ENCODE data around the gene CHGA. TPM values are rescaled to one million over a fixed set of nuclear protein-coding genes. Genes with fewer than 3 reads are reported as not detected.

Gene CHGA
- total RNA-seq, 6 experiments from 2014 or later: not detected

DNA sequence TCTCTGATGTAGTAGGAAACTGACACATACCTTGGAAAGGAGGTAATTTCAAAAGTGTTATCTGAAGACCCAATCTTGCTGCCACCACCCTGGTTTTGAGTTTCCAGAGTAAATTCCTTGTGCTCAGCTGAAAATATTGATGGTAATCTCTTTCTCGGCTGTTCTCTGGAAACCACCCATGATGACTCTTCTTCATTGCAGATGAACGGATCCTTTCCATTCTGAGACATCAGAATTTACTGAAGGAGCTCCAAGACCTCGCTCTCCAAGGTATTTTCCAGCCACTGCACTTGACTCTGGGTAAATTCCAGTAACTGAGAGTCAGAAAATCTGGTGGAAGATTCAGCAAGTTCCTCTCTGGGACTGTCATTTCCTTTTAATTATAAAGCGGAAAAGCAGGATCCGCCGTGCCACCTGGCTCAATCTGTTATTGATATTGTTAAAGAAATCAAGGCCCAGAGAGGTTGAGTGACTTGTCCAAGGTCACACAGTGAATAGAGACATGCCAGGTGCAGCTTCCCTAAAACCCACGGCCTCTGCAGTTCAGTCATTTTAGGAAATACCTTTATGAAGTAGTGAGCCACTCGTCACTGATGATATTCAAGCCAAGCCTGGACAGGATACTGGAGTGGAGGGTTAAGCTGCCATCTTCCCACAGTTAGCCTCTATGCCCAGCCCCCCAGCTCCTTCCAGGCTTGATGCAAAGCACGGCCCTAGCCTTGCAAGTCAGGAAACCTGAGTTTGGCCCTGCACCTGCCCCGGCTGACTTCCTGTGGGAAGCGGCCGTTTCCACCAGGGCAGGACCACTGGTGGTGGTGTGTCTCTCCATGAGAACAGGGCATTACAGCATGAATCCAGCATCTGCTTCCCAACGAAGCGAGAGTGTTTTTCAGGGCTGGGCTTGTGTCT lies 4.7 kb downstream of the CHGA start:
- no peaks in the 10 kb centered on the region for H3K36me3 Mint-ChIP-seq (ENCODE audit: low read depth)
- no peak for DNase-seq
- H3K9me3 Mint-ChIP-seq: no peaks in the 10 kb centered on the region
- H3K4me1 Mint-ChIP-seq (ENCODE audit: low read depth): peaks cover 8% of the 10 kb centered on the region
- H3K4me3 Mint-ChIP-seq: no peak overlapping the region
- H3K27ac Mint-ChIP-seq: no peak overlapping the region
- TF ChIP-seq, protein P1, sequence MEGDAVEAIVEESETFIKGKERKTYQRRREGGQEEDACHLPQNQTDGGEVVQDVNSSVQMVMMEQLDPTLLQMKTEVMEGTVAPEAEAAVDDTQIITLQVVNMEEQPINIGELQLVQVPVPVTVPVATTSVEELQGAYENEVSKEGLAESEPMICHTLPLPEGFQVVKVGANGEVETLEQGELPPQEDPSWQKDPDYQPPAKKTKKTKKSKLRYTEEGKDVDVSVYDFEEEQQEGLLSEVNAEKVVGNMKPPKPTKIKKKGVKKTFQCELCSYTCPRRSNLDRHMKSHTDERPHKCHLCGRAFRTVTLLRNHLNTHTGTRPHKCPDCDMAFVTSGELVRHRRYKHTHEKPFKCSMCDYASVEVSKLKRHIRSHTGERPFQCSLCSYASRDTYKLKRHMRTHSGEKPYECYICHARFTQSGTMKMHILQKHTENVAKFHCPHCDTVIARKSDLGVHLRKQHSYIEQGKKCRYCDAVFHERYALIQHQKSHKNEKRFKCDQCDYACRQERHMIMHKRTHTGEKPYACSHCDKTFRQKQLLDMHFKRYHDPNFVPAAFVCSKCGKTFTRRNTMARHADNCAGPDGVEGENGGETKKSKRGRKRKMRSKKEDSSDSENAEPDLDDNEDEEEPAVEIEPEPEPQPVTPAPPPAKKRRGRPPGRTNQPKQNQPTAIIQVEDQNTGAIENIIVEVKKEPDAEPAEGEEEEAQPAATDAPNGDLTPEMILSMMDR (IDR thresholded peaks at IDR 0.05): no peak
- H3K27me3 Mint-ChIP-seq (ENCODE audit: insufficient read depth): peaks cover 17% of the 10 kb centered on the region

DNA sequence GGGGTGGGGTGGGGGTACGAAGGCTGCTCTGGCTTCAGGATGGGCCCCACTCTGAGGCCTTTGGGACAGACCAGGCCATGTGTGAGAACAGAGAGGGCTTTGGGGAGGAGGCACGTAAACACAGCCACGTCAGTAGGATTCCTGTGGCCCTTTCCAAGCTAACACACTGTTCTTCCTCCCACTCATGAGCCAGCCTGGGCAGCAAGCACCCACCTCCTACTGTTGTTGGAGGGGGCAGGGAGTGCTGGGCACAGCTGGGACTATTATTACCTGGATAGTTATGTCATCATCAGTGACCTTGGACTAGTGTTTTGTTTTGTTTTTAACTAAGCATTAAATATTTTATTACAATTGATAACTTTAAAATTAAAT lies 5.3 kb downstream of the CHGA start:
- Mint-ChIP-seq H3K4me1 (ENCODE audit: low read depth) (peaks cover 8% of the 10 kb centered on the region), H3K9me3 (no peaks in the 10 kb centered on the region), H3K36me3 (ENCODE audit: low read depth) (no peaks in the 10 kb centered on the region), H3K27me3 (ENCODE audit: insufficient read depth) (peaks cover 17% of the 10 kb centered on the region), H3K4me3 (no peak overlapping the region), H3K27ac (no peak overlapping the region)
- TF ChIP-seq, protein P1 (IDR thresholded peaks at IDR 0.05): no peak
- DNase-seq: no peak

DNA sequence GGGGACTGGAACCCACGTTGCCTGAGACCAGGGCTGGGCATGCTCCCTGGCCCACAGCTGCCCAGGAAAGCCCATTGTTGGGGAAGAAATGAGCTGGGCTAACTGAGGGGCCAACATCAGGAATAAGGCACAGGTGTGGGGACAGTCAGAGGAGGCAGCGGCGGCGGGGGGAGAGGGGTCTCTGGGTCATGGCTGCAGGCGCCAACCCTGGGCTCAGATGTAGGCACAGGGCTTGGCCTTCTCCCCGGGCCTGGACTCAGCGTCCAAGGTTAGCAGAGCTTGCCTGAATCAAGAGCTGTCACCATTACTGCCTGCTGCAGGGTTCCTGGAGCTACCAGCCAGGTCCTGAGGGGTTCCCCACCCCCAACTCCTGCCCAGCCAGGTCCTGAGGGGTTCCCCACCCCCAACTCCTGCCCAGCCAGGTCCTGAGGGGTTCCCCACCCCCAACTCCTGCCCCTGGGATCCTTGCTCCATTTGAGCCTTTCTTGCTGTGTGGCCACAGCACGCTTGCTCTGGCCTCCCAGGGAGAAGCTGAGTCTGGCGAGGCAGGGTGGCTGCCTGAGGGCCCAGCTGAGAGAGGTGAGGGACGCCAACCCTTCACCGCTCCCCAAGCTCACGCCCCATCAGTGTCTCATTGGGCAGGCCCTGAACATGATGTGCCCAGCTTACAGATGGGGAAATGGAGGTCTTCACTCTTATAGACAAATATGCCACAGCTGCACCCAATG lies 6.2 kb downstream of the CHGA start:
- no peak for DNase-seq
- Mint-ChIP-seq H3K27me3 (ENCODE audit: insufficient read depth) (peaks cover 19% of the 10 kb centered on the region), H3K4me3 (no peak overlapping the region), H3K9me3 (no peaks in the 10 kb centered on the region), H3K36me3 (ENCODE audit: low read depth) (no peaks in the 10 kb centered on the region), H3K27ac (no peak overlapping the region), H3K4me1 (ENCODE audit: low read depth) (peaks cover 8% of the 10 kb centered on the region)
- TF ChIP-seq, protein P1 (IDR thresholded peaks at IDR 0.05): no peak

DNA sequence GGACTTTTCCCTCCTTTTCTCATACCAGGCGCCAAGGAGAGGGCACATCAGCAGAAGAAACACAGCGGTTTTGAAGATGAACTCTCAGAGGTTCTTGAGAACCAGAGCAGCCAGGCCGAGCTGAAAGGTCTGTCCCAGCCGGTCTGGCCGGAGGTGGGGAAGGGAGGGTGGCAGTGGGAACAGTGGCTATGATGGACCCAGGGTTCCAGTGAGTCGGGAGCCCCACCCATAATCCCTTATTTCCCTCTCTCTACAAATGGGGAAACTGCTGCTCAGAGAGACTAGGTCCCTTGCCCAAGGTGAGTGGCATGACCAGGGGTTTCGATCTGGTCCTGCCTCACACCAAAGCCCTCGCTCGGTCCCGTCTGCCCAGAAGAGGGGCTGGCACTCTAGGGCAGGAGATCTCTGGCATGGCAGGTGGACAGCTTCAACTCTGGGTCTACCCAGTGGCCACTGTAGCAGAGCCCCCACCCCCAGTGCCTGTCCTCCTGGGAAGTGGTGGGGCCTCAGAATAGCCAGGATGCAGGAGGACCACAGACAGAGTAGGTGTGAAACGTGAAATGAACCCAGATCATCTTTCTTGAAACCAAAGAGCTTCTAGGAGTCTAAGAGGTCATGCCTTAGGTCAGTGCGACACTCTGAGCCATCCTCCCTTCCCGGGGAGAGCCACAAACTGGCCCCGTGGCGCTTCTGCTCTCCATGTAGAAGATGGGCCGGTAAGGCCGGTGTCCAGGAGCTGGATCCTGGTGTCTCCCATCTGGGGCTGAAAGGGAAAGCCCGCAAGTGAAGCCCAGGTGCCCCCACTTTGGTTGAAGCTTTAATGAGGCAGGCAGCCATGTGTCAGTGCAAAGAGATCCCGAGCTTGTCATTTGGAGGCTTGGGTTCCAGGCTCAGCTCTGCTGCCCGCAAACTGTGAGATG lies 7.0 kb downstream of the CHGA start:
- Mint-ChIP-seq H3K9me3 (no peaks in the 10 kb centered on the region), H3K27ac (no peak overlapping the region), H3K4me3 (no peak overlapping the region), H3K36me3 (ENCODE audit: low read depth) (no peaks in the 10 kb centered on the region), H3K27me3 (ENCODE audit: insufficient read depth) (peaks cover 14% of the 10 kb centered on the region), H3K4me1 (ENCODE audit: low read depth) (peaks cover 8% of the 10 kb centered on the region)
- TF ChIP-seq, protein P1 (IDR thresholded peaks at IDR 0.05): no peak
- DNase-seq: no peak
